WTC11 (cell line): Measurements from ENCODE around the gene MED27. TPM values are rescaled to one million over a fixed set of nuclear protein-coding genes. Genes with fewer than 3 reads are reported as not detected.

Source experiments
- ATAC-seq: fragments of 200-7000 bp; cut with Tn5 transposase; 2 replicates; pipeline ENCODE4 v1.10.0; 2021; ENCODE audit warnings: mild to moderate bottlenecking, moderate library complexity
- CTCF ChIA-PET: fragments of 300-600 bp; sonication (Branson Sonifier 250); formaldehyde crosslinking; loops from one replicate; lab custom pipeline; 2021; ENCODE audit warnings: antibody characterized with exemption; lab: Charles Lee
- POLR2A ChIA-PET: fragments of 350-600 bp; sonication (Branson Sonifier 250); formaldehyde crosslinking; loops from one replicate; lab custom pipeline; 2021; ENCODE audit warnings: antibody characterized with exemption; lab: Charles Lee
- DNase-seq: peaks from one replicate; pipeline ENCODE4 v3.0.0; 2021; ENCODE audit warnings: low spot score
- H3K27ac Mint-ChIP-seq: 2 replicates; pipeline ENCODE4 v1.8.0; 2021; ENCODE audit warnings: mixed read lengths
- H3K27me3 Mint-ChIP-seq: 2 replicates; pipeline ENCODE4 v1.8.0; 2021; ENCODE audit warnings: low read depth, mild to moderate bottlenecking, moderate library complexity, mixed read lengths
- H3K36me3 Mint-ChIP-seq: 2 replicates; pipeline ENCODE4 v1.8.0; 2021; ENCODE audit warnings: mixed read lengths
- H3K4me1 Mint-ChIP-seq: 2 replicates; pipeline ENCODE4 v1.8.0; 2022; ENCODE audit warnings: mixed read lengths
- H3K4me3 Mint-ChIP-seq: 2 replicates; pipeline ENCODE4 v1.8.0; 2021; ENCODE audit warnings: mild to moderate bottlenecking, moderate library complexity, mixed read lengths
- H3K9me3 Mint-ChIP-seq: 2 replicates; pipeline ENCODE4 v1.8.0; 2021; ENCODE audit warnings: mixed read lengths
- CREB1 ChIP-seq: sonication (generic); formaldehyde crosslinking; IDR thresholded peaks from 2 replicates; pipeline ENCODE4 v1.8.0; 2023; ENCODE audit warnings: mild to moderate bottlenecking, missing genetic modification reagents
- ELF4 ChIP-seq: sonication (generic); formaldehyde crosslinking; IDR thresholded peaks from 2 replicates; pipeline ENCODE4 v1.8.1; 2022; ENCODE audit warnings: low read depth, mild to moderate bottlenecking, moderate library complexity, missing genetic modification reagents
- ETV6 ChIP-seq: sonication (generic); formaldehyde crosslinking; IDR thresholded peaks from 2 replicates; pipeline ENCODE4 v1.8.1; 2022; ENCODE audit warnings: mild to moderate bottlenecking, missing genetic modification reagents
- FOXJ3 ChIP-seq: sonication (generic); formaldehyde crosslinking; IDR thresholded peaks from 2 replicates; pipeline ENCODE4 v1.9.0; 2021; ENCODE audit warnings: missing genetic modification reagents, mild to moderate bottlenecking, borderline replicate concordance
- FOXK1 ChIP-seq: sonication (generic); formaldehyde crosslinking; IDR thresholded peaks from 2 replicates; pipeline ENCODE4 v1.8.0; 2022; ENCODE audit warnings: mild to moderate bottlenecking, moderate library complexity, missing genetic modification reagents
- GTF2I ChIP-seq: fragments of 250-450 bp; sonication (Bioruptor Pico); conservative IDR thresholded peaks from 2 replicates; pipeline ENCODE4 v1.4.0; 2021; ENCODE audit warnings: mild to moderate bottlenecking
- RELA ChIP-seq: sonication (generic); formaldehyde crosslinking; IDR thresholded peaks from 2 replicates; pipeline ENCODE4 v1.8.1; 2022; ENCODE audit warnings: missing genetic modification reagents, mild to moderate bottlenecking, borderline replicate concordance
- RORB ChIP-seq: fragments of 250-450 bp; sonication (Bioruptor Pico); IDR thresholded peaks from 2 replicates; pipeline ENCODE4 v1.9.0; 2021; ENCODE audit warnings: mild to moderate bottlenecking
- total RNA-seq: library from RNA; stranded (reverse); gene quantifications from 3 replicates; pipeline ENCODE4 v1.2.3, GENCODE V29; 2021
- TF ChIP-seq, protein P1 (sequence below): sonication (generic); formaldehyde crosslinking; conservative IDR thresholded peaks from 2 replicates; pipeline ENCODE4 v1.8.1; 2022; ENCODE audit warnings: mild to moderate bottlenecking, missing genetic modification reagents
- TF ChIP-seq, protein P2 (sequence below): sonication (generic); formaldehyde crosslinking; IDR thresholded peaks from 2 replicates; pipeline ENCODE4 v1.8.0; 2023; ENCODE audit warnings: missing genetic modification reagents, mild to moderate bottlenecking, borderline replicate concordance
- TF ChIP-seq, protein P3 (sequence below): sonication (generic); formaldehyde crosslinking; IDR thresholded peaks from 2 replicates; pipeline ENCODE4 v1.8.0; 2022; ENCODE audit warnings: mild to moderate bottlenecking, missing genetic modification reagents
- TF ChIP-seq, protein P4 (sequence below): sonication (generic); formaldehyde crosslinking; IDR thresholded peaks from 2 replicates; pipeline ENCODE4 v1.8.1; 2023; ENCODE audit warnings: mild to moderate bottlenecking, missing genetic modification reagents, moderate library complexity
- TF ChIP-seq, protein P5 (sequence below): sonication (generic); formaldehyde crosslinking; IDR thresholded peaks from 2 replicates; pipeline ENCODE4 v1.8.1; 2022; ENCODE audit warnings: low read depth, mild to moderate bottlenecking, moderate library complexity, missing genetic modification reagents, borderline replicate concordance
- TF ChIP-seq, protein P6 (sequence below): fragments of 250-450 bp; sonication (Bioruptor Pico); IDR thresholded peaks from 2 replicates; pipeline ENCODE4 v1.9.0; 2021; ENCODE audit warnings: mild to moderate bottlenecking
- TF ChIP-seq, protein P7 (sequence below): fragments of 200-600 bp; IDR thresholded peaks from 2 replicates; pipeline ENCODE4 v1.8.0; 2022; ENCODE audit warnings: antibody characterized with exemption
- TF ChIP-seq, protein P8 (sequence below): sonication (generic); formaldehyde crosslinking; IDR thresholded peaks from 2 replicates; pipeline ENCODE4 v1.8.1; 2022; ENCODE audit warnings: missing genetic modification reagents, borderline replicate concordance

Gene MED27
- total RNA-seq, 1 experiment from 2014 or later: 27.9 TPM

DNA sequence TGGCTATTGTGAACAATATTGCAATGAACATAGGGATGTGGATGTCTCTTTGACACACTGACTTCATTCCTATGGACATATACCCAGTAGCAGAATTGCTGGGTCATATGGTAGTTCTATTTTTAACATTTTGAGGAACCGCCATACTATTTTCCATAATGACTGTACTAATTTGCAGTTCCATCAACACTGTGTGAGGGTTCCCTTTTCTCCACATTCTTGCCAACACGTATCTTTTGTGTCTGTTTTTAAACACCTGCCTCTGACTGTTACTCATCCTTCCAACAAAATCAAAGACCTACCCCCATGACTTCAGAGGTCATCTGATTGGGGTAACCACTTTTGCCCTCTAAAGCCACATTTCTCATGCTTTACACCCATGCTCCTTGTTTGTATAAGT lies 133.5 kb downstream of the MED27 start:
- peaks cover 6% of the 10 kb centered on the region for H3K9me3 Mint-ChIP-seq
- ATAC-seq (no peak), DNase-seq (no peak)
- H3K4me3 Mint-ChIP-seq: no peak overlapping the region
- H3K27me3 Mint-ChIP-seq: no peaks in the 10 kb centered on the region
- peaks cover 2% of the 10 kb centered on the region; the same call in 1 of the 2 replicates for H3K36me3 Mint-ChIP-seq
- H3K27ac Mint-ChIP-seq: peak overlapping the region; percentile 1; the same call in 1 of the 2 replicates
- H3K4me1 Mint-ChIP-seq: peaks cover 27% of the 10 kb centered on the region
- POLR2A ChIA-PET: interaction anchor here (0.6 kb wide), 1 partner anchor 215 kb away, joined by 3 read pairs; no protein-coding TSS in a partner anchor
- no peak for TF ChIP-seq ETV6
- TF ChIP-seq, protein P1, sequence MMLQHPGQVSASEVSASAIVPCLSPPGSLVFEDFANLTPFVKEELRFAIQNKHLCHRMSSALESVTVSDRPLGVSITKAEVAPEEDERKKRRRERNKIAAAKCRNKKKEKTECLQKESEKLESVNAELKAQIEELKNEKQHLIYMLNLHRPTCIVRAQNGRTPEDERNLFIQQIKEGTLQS (CRISPR knock-in tag): no peak
- CTCF ChIA-PET: no interaction called here

DNA sequence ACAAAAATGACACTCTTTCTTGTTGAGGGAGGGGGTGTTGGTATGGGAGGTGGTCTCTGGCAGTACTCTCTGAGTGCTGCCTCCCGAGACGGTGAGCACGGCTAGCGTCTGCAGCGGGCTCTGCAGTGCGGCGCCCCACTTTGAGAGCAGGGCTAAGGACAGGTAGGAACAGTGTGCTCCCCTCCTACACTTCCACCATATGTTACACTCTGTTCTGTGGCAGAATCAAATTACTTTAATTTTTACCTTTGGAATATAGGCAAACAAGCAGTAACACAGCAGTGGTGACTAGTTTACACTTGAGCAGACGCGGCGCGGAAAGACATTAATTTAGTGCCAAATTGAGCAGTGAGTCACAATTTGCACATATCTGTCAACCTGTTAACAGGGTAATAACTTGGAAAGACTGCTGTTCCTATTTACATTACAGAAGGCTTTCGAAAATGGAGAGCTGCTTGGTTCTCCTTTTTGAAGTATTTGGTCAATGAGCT lies 136.3 kb downstream of the MED27 start:
- DNase-seq: no peak
- H3K27ac Mint-ChIP-seq: peak overlapping the region; percentile 65
- CTCF ChIA-PET: interaction anchor here (0.7 to 2.2 kb wide), 5 partner anchors 8 to 293 kb away, joined by 3 to 7 read pairs (median 4); no protein-coding TSS in a partner anchor

More for the DNA sequence above, 136.3 kb downstream of the MED27 start:
- H3K27me3 Mint-ChIP-seq: no peaks in the 10 kb centered on the region
- TF ChIP-seq, protein P2, sequence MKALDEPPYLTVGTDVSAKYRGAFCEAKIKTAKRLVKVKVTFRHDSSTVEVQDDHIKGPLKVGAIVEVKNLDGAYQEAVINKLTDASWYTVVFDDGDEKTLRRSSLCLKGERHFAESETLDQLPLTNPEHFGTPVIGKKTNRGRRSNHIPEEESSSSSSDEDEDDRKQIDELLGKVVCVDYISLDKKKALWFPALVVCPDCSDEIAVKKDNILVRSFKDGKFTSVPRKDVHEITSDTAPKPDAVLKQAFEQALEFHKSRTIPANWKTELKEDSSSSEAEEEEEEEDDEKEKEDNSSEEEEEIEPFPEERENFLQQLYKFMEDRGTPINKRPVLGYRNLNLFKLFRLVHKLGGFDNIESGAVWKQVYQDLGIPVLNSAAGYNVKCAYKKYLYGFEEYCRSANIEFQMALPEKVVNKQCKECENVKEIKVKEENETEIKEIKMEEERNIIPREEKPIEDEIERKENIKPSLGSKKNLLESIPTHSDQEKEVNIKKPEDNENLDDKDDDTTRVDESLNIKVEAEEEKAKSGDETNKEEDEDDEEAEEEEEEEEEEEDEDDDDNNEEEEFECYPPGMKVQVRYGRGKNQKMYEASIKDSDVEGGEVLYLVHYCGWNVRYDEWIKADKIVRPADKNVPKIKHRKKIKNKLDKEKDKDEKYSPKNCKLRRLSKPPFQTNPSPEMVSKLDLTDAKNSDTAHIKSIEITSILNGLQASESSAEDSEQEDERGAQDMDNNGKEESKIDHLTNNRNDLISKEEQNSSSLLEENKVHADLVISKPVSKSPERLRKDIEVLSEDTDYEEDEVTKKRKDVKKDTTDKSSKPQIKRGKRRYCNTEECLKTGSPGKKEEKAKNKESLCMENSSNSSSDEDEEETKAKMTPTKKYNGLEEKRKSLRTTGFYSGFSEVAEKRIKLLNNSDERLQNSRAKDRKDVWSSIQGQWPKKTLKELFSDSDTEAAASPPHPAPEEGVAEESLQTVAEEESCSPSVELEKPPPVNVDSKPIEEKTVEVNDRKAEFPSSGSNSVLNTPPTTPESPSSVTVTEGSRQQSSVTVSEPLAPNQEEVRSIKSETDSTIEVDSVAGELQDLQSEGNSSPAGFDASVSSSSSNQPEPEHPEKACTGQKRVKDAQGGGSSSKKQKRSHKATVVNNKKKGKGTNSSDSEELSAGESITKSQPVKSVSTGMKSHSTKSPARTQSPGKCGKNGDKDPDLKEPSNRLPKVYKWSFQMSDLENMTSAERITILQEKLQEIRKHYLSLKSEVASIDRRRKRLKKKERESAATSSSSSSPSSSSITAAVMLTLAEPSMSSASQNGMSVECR: no peak
- TF ChIP-seq, protein P3, sequence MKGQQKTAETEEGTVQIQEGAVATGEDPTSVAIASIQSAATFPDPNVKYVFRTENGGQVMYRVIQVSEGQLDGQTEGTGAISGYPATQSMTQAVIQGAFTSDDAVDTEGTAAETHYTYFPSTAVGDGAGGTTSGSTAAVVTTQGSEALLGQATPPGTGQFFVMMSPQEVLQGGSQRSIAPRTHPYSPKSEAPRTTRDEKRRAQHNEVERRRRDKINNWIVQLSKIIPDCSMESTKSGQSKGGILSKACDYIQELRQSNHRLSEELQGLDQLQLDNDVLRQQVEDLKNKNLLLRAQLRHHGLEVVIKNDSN (CRISPR knock-in tag): no peak
- TF ChIP-seq, protein P4, sequence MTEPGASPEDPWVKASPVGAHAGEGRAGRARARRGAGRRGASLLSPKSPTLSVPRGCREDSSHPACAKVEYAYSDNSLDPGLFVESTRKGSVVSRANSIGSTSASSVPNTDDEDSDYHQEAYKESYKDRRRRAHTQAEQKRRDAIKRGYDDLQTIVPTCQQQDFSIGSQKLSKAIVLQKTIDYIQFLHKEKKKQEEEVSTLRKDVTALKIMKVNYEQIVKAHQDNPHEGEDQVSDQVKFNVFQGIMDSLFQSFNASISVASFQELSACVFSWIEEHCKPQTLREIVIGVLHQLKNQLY (CRISPR knock-in tag): no peak
- no peak for TF ChIP-seq ELF4 (CRISPR knock-in tag)
- no peak for TF ChIP-seq RORB (CRISPR knock-in tag)
- TF ChIP-seq, protein P5, sequence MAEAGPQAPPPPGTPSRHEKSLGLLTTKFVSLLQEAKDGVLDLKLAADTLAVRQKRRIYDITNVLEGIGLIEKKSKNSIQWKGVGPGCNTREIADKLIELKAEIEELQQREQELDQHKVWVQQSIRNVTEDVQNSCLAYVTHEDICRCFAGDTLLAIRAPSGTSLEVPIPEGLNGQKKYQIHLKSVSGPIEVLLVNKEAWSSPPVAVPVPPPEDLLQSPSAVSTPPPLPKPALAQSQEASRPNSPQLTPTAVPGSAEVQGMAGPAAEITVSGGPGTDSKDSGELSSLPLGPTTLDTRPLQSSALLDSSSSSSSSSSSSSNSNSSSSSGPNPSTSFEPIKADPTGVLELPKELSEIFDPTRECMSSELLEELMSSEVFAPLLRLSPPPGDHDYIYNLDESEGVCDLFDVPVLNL: no peak
- no peak for TF ChIP-seq FOXJ3
- TF ChIP-seq CREB1 (CRISPR knock-in tag): no peak
- TF ChIP-seq FOXK1 (CRISPR knock-in tag): no peak
- TF ChIP-seq, protein P6, sequence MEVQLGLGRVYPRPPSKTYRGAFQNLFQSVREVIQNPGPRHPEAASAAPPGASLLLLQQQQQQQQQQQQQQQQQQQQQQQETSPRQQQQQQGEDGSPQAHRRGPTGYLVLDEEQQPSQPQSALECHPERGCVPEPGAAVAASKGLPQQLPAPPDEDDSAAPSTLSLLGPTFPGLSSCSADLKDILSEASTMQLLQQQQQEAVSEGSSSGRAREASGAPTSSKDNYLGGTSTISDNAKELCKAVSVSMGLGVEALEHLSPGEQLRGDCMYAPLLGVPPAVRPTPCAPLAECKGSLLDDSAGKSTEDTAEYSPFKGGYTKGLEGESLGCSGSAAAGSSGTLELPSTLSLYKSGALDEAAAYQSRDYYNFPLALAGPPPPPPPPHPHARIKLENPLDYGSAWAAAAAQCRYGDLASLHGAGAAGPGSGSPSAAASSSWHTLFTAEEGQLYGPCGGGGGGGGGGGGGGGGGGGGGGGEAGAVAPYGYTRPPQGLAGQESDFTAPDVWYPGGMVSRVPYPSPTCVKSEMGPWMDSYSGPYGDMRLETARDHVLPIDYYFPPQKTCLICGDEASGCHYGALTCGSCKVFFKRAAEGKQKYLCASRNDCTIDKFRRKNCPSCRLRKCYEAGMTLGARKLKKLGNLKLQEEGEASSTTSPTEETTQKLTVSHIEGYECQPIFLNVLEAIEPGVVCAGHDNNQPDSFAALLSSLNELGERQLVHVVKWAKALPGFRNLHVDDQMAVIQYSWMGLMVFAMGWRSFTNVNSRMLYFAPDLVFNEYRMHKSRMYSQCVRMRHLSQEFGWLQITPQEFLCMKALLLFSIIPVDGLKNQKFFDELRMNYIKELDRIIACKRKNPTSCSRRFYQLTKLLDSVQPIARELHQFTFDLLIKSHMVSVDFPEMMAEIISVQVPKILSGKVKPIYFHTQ: no peak
- TF ChIP-seq, protein P7, sequence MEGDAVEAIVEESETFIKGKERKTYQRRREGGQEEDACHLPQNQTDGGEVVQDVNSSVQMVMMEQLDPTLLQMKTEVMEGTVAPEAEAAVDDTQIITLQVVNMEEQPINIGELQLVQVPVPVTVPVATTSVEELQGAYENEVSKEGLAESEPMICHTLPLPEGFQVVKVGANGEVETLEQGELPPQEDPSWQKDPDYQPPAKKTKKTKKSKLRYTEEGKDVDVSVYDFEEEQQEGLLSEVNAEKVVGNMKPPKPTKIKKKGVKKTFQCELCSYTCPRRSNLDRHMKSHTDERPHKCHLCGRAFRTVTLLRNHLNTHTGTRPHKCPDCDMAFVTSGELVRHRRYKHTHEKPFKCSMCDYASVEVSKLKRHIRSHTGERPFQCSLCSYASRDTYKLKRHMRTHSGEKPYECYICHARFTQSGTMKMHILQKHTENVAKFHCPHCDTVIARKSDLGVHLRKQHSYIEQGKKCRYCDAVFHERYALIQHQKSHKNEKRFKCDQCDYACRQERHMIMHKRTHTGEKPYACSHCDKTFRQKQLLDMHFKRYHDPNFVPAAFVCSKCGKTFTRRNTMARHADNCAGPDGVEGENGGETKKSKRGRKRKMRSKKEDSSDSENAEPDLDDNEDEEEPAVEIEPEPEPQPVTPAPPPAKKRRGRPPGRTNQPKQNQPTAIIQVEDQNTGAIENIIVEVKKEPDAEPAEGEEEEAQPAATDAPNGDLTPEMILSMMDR: no peak
- TF ChIP-seq, protein P8, sequence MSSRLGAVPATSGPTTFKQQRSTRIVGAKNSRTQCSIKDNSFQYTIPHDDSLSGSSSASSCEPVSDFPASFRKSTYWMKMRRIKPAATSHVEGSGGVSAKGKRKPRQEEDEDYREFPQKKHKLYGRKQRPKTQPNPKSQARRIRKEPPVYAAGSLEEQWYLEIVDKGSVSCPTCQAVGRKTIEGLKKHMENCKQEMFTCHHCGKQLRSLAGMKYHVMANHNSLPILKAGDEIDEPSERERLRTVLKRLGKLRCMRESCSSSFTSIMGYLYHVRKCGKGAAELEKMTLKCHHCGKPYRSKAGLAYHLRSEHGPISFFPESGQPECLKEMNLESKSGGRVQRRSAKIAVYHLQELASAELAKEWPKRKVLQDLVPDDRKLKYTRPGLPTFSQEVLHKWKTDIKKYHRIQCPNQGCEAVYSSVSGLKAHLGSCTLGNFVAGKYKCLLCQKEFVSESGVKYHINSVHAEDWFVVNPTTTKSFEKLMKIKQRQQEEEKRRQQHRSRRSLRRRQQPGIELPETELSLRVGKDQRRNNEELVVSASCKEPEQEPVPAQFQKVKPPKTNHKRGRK (CRISPR knock-in tag): no peak
- TF ChIP-seq GTF2I (CRISPR knock-in tag): no peak
- TF ChIP-seq RELA (CRISPR knock-in tag): no peak
- TF ChIP-seq, all 79 proteins: peak for 0
- Mint-ChIP-seq H3K9me3 (peaks cover 6% of the 10 kb centered on the region), H3K36me3 (peaks cover 5% of the 10 kb centered on the region), H3K4me3 (no peak overlapping the region), H3K4me1 (peaks cover 30% of the 10 kb centered on the region)
- POLR2A ChIA-PET: no interaction called here
- ATAC-seq: peak; percentile 86
